Activated naive CD8-positive, alpha-beta T cell treated with anti-CD3 and anti-CD28 coated beads for 36 hours (primary cell): Measurements from ENCODE around the gene HCST. TPM values are rescaled to one million over a fixed set of nuclear protein-coding genes. Genes with fewer than 3 reads are reported as not detected.
"Not testable (repeated sequence)": the region's sequence is repeated elsewhere in the genome, so short reads cannot be mapped to it uniquely, and the experiment has no call there.

Experiments used
- DNase-seq: peaks from one replicate; pipeline ENCODE4 v3.0.0; 2021
- H3K27ac Mint-ChIP-seq: one replicate; pipeline ENCODE4 v1.8.0; 2022; ENCODE audit warnings: mild to moderate bottlenecking, moderate library complexity, mixed read lengths
- H3K27me3 Mint-ChIP-seq: one replicate; pipeline ENCODE4 v1.8.0; 2022; ENCODE audit warnings: mild to moderate bottlenecking, mixed read lengths
- H3K36me3 Mint-ChIP-seq: one replicate; pipeline ENCODE4 v1.8.0; 2021; ENCODE audit warnings: mild to moderate bottlenecking, mixed read lengths
- H3K4me1 Mint-ChIP-seq: one replicate; pipeline ENCODE4 v1.8.0; 2021; ENCODE audit warnings: mixed read lengths
- H3K4me3 Mint-ChIP-seq: one replicate; pipeline ENCODE4 v1.8.0; 2022; ENCODE audit warnings: mild to moderate bottlenecking, moderate library complexity, mixed read lengths
- H3K9me3 Mint-ChIP-seq: one replicate; pipeline ENCODE4 v1.8.0; 2022; ENCODE audit warnings: mixed read lengths
- total RNA-seq, 2 experiments: library from RNA; stranded (reverse); gene quantifications; one replicate each; pipeline ENCODE4 v1.2.3, GENCODE V29; 2021

The HCST gene
- total RNA-seq, 2 experiments from 2014 or later: 44.9 to 53.8 TPM

DNA sequence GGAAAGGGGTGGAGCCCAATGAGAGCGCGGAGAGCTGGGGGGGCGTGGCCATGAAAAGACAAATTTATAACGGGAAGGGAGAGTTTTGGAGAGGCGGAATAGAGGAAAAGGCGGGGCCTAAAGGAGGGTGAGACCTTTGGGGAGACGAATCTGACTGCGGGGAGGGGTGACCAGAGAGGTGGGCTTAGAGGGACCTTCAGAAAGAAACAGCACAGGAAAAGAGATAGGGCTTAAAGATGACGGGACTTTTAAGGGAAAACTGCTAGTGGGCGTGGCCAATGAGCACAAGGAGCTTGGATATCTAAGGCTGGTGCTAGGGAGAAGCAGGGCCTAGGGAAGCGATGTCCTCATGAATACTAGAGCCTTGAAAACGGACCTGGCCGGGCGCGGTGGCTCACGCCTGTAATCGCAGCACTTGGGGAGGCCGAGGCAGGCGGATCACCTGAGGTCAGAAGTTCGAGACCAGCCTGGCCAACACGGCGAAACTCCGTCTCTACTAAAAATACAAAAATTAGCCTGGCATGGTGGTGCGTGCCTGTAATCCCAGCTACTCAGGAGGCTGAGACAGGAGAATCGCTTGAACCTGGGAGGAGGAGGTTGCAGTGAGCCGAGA lies 32.1 kb upstream of the HCST start:
- H3K4me3 Mint-ChIP-seq: peak overlapping the region; percentile 71
- not testable (repeated sequence) for H3K9me3 Mint-ChIP-seq, H3K27ac Mint-ChIP-seq, DNase-seq, H3K36me3 Mint-ChIP-seq
- peaks cover 12% of the 10 kb centered on the region for H3K4me1 Mint-ChIP-seq
- peaks cover 69% of the 10 kb centered on the region for H3K27me3 Mint-ChIP-seq

DNA sequence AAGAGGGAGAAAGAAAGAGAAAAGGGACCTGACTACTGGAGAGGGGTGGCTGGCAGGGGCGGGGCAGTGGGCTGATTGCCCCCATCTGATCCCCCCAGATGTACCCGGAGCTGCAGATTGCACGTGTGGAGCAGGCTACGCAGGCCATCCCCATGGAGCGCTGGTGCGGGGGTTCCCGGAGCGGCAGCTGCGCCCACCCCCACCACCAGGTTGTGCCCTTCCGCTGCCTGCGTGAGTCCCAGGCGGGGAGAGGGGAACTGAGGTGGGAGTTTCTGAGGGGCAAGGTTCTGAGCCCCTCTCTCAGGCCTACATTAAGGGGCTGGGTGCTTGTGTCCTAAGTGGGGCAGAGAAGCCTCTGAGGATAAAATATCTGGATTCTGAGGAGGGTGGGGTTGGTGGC lies 31.5 kb upstream of the HCST start:
- Mint-ChIP-seq H3K27ac (no peak overlapping the region), H3K4me3 (no peak overlapping the region), H3K36me3 (peaks cover 2% of the 10 kb centered on the region), H3K9me3 (no peaks in the 10 kb centered on the region), H3K27me3 (peaks cover 64% of the 10 kb centered on the region), H3K4me1 (peaks cover 12% of the 10 kb centered on the region)
- DNase-seq: no peak

DNA sequence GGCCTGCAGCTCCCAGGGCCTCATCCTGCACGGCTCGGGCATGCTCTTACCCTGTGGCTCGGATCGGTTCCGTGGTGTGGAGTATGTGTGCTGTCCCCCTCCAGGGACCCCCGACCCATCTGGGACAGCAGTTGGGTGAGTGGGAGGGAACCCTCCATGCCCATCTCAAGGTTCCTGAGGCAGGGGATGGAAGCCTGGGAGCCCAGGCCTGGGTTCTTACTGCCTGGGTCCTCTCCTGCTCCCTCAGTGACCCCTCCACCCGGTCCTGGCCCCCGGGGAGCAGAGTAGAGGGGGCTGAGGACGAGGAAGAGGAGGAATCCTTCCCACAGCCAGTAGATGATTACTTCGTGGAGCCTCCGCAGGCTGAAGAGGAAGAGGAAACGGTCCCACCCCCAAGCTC lies 30.7 kb upstream of the HCST start:
- no peak overlapping the region for H3K27ac Mint-ChIP-seq
- no peak overlapping the region for H3K4me3 Mint-ChIP-seq
- peaks cover 12% of the 10 kb centered on the region for H3K4me1 Mint-ChIP-seq
- H3K9me3 Mint-ChIP-seq: no peaks in the 10 kb centered on the region
- no peak for DNase-seq
- peaks cover under 1% of the 10 kb centered on the region for H3K36me3 Mint-ChIP-seq
- H3K27me3 Mint-ChIP-seq: peaks cover 66% of the 10 kb centered on the region

DNA sequence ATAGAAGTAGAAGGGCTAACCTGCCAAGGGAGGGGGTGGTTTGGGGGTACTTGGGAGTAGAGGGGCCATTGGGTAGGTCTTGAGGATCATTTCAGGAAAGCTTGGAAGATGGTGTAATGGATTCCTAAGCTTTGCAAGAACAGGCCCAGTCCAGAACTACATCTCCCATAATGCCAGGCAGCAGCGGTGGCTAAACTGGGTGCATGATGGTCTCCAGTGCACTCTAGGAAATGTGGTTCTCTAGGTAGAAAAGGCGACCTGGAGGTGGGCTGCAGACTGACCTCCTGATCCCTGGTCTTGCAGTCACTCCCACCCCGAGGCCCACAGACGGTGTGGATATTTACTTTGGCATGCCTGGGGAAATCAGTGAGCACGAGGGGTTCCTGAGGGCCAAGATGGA lies 30.1 kb upstream of the HCST start:
- H3K9me3 Mint-ChIP-seq: no peaks in the 10 kb centered on the region
- peaks cover 64% of the 10 kb centered on the region for H3K27me3 Mint-ChIP-seq
- peaks cover 12% of the 10 kb centered on the region for H3K4me1 Mint-ChIP-seq
- H3K4me3 Mint-ChIP-seq: no peak overlapping the region
- no peak for DNase-seq
- H3K27ac Mint-ChIP-seq: no peak overlapping the region
- H3K36me3 Mint-ChIP-seq: no peaks in the 10 kb centered on the region

DNA sequence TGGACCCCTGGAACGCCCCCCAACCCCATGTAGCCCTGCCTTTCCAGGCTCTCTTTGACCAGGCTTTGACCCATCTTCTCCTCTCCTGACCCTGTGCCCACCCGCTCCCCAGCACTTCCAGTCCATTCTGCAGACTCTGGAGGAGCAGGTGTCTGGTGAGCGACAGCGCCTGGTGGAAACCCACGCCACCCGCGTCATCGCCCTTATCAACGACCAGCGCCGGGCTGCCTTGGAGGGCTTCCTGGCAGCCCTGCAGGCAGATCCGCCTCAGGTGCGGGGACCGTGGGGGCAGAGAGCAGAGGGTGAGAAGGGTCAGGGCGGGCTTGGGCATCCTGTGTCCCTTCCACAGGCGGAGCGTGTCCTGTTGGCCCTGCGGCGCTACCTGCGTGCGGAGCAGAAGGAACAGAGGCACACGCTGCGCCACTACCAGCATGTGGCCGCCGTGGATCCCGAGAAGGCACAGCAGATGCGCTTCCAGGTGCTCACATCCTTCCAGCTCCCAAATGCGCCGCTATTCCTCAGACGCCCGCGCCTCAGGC lies 27.9 kb upstream of the HCST start:
- Mint-ChIP-seq H3K4me1 (peaks cover 7% of the 10 kb centered on the region), H3K9me3 (no peaks in the 10 kb centered on the region), H3K27ac (no peak overlapping the region), H3K36me3 (no peaks in the 10 kb centered on the region), H3K4me3 (no peak overlapping the region), H3K27me3 (peaks cover 64% of the 10 kb centered on the region)
- DNase-seq: no peak

DNA sequence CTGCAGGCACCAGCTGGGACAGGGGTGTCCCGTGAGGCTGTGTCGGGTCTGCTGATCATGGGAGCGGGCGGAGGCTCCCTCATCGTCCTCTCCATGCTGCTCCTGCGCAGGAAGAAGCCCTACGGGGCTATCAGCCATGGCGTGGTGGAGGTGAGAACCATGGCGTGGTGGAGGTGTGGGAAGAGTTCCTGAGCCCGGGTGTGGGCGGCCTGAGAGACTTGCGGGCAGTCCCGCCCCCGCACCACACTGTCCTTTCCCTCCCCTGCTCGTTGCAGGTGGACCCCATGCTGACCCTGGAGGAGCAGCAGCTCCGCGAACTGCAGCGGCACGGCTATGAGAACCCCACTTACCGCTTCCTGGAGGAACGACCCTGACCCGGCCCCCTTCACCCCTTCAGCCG lies 23.3 kb upstream of the HCST start:
- H3K4me1 Mint-ChIP-seq: peaks cover 12% of the 10 kb centered on the region

DNA sequence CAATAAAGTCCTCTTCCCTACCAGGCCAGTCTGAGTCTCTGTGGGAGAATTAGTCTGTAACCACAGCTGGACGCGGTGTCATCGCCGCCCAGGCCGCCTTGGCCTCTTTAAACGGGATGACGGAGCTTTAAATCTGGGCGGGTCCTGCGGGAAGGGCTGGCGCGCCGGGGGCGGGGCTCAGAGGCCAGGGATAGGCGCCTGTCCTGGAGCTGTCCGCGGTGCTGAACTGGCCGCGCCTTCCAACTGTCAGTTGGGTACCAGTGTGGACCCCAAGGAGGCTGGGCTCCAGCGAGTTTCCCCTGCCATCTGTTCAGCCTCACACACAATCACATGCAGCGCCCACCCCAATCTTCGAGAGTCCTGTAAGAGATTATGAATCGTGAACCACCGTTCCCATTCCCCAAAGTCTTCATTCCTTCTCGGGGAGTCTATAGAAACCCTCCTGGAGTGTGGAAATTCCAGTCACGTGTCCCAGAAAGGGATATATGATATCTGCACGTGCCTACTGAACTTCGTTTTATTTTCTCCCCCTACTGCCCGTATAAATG lies 22.5 kb upstream of the HCST start:
- DNase-seq: peak; percentile 88
- Mint-ChIP-seq H3K4me3 (no peak overlapping the region), H3K9me3 (no peaks in the 10 kb centered on the region), H3K4me1 (peaks cover 12% of the 10 kb centered on the region), H3K27ac (no peak overlapping the region), H3K36me3 (no peaks in the 10 kb centered on the region), H3K27me3 (peaks cover 33% of the 10 kb centered on the region)

More for the DNA sequence above, 23.3 kb upstream of the HCST start:
- Mint-ChIP-seq H3K27ac (no peak overlapping the region), H3K4me3 (no peak overlapping the region), H3K9me3 (no peaks in the 10 kb centered on the region), H3K27me3 (peaks cover 35% of the 10 kb centered on the region), H3K36me3 (no peaks in the 10 kb centered on the region)
- DNase-seq: no peak

DNA sequence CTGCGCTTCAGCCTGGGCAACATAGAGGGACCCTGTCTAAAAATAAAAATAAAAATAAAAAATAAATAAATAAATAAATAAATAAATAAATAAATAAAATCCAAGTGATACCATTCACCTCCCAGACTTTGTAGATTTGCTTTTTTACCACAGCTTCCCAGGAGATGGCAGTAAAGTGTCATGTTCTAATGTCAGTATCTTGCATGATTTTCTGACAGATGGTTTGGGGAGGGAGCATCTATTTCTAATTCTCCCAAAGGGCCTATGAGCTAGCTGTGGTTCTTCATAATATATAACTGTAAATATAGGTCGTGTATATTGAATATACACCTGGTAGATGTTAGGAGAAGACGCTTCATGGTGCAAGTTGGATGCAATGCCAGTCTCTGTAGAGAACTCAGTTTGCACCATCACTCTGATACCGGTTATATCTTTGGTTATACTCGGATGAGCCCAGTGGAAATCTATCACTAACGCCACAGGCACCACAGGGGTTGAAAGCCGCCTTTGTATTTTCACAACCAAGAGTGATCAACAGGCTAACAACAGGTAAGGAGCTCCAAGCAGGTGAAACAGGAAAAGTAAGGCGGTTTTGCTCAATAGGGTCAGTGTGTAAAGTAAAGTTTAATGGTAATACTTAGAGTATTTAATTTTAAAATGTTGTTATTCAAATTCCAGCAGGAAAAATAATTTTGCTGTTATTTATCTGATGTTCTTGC lies 20.1 kb upstream of the HCST start:
- Mint-ChIP-seq H3K27me3 (peaks cover 24% of the 10 kb centered on the region), H3K4me1 (peaks cover 12% of the 10 kb centered on the region), H3K9me3 (no peaks in the 10 kb centered on the region), H3K36me3 (peaks cover 10% of the 10 kb centered on the region), H3K4me3 (no peak overlapping the region), H3K27ac (no peak overlapping the region)
- no peak for DNase-seq

DNA sequence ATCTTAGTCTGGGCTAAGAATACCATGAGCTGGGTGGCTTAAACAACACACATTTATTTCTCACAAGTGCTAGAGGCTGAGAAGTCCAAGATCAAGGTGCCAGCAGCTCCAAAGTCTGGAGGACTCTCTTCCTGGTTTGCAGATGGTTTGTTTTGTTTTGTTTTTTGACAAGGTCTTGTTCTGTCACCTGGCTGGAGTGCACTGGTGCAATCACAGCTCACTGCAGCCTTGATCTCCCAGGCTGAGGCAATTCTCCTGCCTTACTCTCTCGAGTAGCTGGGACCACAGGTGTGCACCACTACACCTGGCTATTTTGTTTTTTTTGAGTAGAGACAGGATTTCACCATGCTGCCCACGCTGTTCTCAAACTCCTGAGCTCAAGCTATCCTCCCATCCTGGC lies 18.4 kb upstream of the HCST start:
- Mint-ChIP-seq H3K36me3 (peaks cover 24% of the 10 kb centered on the region), H3K4me3 (no peak overlapping the region), H3K27me3 (peaks cover 14% of the 10 kb centered on the region), H3K9me3 (no peaks in the 10 kb centered on the region), H3K27ac (peak overlapping the region; percentile 58), H3K4me1 (peaks cover 12% of the 10 kb centered on the region)
- DNase-seq: no peak

DNA sequence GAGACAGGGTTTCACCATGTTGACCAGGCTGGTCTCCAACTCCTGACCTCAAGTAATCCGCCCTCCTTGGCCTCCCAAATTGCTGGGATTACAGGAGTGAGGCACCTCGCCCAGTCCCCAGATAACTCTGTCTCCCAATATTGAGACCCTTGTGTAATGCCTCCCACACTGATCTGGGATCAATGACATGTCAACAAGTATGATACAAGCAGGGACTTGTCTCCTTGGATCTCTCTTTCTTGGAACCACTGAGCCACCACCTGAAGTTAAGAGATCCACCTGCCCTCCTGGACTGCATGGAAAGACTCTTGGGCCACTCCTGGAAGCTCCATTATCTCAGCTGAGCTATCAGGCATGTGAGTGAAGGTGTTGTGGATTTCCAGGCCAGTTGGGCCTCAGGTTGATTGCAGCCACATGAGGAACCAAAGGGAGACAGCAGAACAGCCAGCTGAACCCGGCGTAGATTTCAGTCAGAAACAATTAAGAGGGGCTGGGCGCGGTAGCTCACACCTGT lies 17.0 kb upstream of the HCST start:
- H3K9me3 Mint-ChIP-seq: no peaks in the 10 kb centered on the region
- H3K27me3 Mint-ChIP-seq: peaks cover under 1% of the 10 kb centered on the region
- peak overlapping the region; percentile 18 for H3K27ac Mint-ChIP-seq
- peaks cover 9% of the 10 kb centered on the region for H3K4me1 Mint-ChIP-seq
- peaks cover 35% of the 10 kb centered on the region for H3K36me3 Mint-ChIP-seq
- H3K4me3 Mint-ChIP-seq: no peak overlapping the region
- no peak for DNase-seq

DNA sequence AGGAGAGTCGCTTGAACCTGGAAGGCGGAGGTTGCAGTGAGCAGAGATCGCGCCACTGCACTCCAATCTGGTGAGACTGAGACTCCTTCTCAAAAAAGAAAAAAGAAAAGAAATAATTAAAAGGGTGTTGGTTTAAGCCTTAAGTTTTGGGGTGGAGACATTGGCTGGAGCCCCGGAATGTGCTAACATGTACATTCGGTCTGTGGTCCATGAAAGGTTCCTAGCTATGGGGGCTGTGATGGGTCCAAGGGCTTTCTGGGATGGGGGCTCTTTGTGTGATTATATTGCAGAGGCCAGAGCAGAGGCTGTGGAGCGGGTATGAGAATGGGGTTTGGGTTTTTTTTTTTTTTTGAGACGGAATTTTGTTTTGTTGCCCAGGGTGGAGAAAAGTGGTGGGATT lies 16.4 kb upstream of the HCST start:
- peaks cover 41% of the 10 kb centered on the region for H3K36me3 Mint-ChIP-seq
- H3K27me3 Mint-ChIP-seq: no peaks in the 10 kb centered on the region
- H3K9me3 Mint-ChIP-seq: no peaks in the 10 kb centered on the region
- peak overlapping the region; percentile 18 for H3K27ac Mint-ChIP-seq
- H3K4me1 Mint-ChIP-seq: peaks cover 11% of the 10 kb centered on the region
- DNase-seq: no peak
- H3K4me3 Mint-ChIP-seq: no peak overlapping the region

DNA sequence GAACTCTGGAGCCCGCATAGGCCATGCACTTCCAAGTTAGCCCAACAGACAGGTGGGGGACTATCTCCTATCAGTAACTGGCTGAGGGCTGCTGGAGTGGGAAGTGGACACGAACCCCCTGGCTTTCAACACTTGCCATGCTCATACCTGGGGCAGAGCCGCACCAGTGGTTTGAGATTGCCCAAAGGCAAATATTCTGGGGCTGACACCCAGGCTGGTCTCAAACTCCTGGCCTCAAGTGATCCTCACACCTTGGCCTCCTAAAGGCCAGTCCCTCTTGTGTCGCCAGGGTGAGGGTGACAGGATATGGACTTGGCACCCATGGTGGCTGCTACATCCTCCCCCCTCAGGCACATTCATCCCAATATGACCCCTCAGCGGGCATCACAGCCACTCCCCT lies 15.1 kb upstream of the HCST start:
- H3K36me3 Mint-ChIP-seq: peaks cover 47% of the 10 kb centered on the region

DNA sequence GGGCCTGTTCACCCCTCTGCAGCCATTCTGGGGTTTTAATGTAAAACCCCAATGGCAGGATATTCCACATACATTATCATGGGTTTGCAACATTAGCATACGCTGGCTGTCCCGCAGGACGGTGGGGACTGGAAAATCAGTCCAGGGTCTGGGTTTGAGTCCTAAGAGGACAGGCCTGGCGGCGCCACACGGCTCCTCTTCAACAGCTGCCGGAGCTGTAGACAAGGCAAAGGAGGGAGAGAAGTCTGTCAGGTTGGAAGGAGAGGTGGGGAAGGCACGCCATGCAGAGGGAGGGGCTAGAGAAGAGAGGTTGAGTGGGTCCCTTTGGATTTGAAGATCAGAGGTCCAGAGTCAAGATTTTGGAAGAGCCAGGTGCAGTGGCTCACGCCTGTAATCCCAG lies 13.9 kb upstream of the HCST start:
- Mint-ChIP-seq H3K36me3 (peaks cover 57% of the 10 kb centered on the region), H3K4me1 (peaks cover 16% of the 10 kb centered on the region), H3K27ac (no peak overlapping the region), H3K4me3 (no peak overlapping the region), H3K9me3 (no peaks in the 10 kb centered on the region), H3K27me3 (no peaks in the 10 kb centered on the region)
- no peak for DNase-seq

More for the DNA sequence above, 15.1 kb upstream of the HCST start:
- Mint-ChIP-seq H3K27ac (no peak overlapping the region), H3K4me3 (no peak overlapping the region), H3K4me1 (peaks cover 13% of the 10 kb centered on the region), H3K9me3 (no peaks in the 10 kb centered on the region), H3K27me3 (no peaks in the 10 kb centered on the region)
- no peak for DNase-seq

DNA sequence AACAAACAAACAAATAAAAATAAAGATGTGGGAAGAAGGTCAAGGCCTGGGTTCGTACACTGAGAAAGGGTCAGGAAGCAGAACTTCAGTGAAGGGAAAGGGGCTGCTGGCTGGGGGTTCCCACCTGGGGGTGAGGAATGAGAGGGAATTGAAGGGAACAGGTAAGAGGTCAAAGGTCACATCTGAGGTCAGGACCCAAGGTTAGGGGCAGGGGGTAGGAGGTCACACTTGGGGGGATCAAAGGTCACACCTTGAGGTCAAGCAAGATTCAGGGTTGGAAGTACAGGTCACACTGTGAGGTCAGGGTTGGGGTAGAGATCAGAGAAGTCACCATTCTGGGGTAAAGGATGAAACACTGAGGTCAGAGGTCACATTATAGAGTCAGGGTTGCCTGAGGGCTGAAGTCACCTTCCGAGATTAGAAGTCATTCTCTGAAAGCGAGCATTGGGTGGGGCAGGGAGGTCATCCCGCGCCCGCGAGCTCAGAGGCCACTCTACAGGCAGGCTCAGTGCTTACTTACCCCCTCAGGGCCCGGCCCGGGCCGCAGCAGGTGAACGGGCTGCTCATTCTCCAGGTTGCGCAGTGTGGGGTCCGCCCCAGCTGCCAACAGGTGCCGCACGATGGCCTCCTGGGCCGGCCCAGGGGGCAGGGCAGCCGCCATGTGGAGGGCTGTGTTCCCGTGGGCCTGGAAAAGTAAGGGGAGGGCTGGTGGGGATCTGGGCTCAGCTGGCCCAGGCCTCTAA lies 12.8 kb upstream of the HCST start:
- Mint-ChIP-seq H3K36me3 (peaks cover 60% of the 10 kb centered on the region), H3K27ac (peak overlapping the region; percentile 38), H3K4me3 (peak overlapping the region; percentile 11), H3K27me3 (no peaks in the 10 kb centered on the region), H3K4me1 (peaks cover 19% of the 10 kb centered on the region), H3K9me3 (no peaks in the 10 kb centered on the region)
- DNase-seq: no peak

DNA sequence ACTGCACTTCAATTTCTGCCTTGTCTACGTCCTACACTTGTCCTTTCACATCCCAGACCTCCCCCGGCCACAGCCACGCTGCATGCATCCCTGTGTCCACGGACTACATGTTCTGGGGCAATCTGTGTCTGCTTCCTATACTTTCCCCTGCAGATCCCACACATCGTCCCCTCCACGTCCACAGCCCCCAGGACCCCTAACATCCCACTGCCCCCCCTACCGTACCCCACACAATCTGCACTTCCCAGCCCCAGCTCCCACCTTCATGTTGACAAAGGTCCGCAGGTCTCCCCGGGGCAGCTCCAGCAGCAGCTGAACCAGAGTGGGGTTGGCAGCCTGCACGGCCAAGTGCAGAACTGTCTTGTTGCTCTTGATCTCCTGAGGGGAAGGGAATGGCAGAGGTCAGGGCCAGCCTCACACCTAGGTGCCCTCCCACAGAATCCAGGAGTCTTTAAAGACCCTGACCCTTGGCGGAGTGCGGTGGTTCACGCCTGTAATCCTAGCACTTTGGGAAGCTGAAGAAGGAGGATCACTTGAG lies 12.1 kb upstream of the HCST start:
- Mint-ChIP-seq H3K9me3 (no peaks in the 10 kb centered on the region), H3K27ac (peak overlapping the region; percentile 27), H3K27me3 (no peaks in the 10 kb centered on the region), H3K4me1 (peaks cover 19% of the 10 kb centered on the region), H3K36me3 (peaks cover 60% of the 10 kb centered on the region), H3K4me3 (peak overlapping the region; percentile 20)
- no peak for DNase-seq
